SJCRH30 (cell line): ENCODE results near the gene MYO1F. TPM values are rescaled to one million over a fixed set of nuclear protein-coding genes. Genes with fewer than 3 reads are reported as not detected.
A peak's percentile ranks its signal among the peaks of the same experiment; 100 is the strongest.
"Not testable (repeated sequence)": the region's sequence is repeated elsewhere in the genome, so short reads cannot be mapped to it uniquely, and the experiment has no call there.

Experiments used
- DNase-seq, 2 experiments: peaks; one replicate each; pipeline ENCODE4 v3.0.0-alpha.2; 2015 to 2020
- H3K27ac ChIP-seq: fragments of 250-450 bp; sonication (Bioruptor Pico); 2 replicates; pipeline ENCODE4 v1.5.1; 2020; ENCODE audit warnings: mild to moderate bottlenecking, moderate library complexity
- H3K27me3 ChIP-seq: fragments of 250-450 bp; sonication (Bioruptor Pico); 2 replicates; pipeline ENCODE4 v1.5.1; 2020; ENCODE audit warnings: mild to moderate bottlenecking, moderate library complexity
- H3K36me3 ChIP-seq: fragments of 250-450 bp; sonication (Bioruptor Pico); 2 replicates; pipeline ENCODE4 v1.5.1; 2020; ENCODE audit warnings: mild to moderate bottlenecking, moderate library complexity
- H3K4me1 ChIP-seq: fragments of 250-450 bp; sonication (Bioruptor Pico); 2 replicates; pipeline ENCODE4 v1.5.1; 2020; ENCODE audit warnings: mild to moderate bottlenecking, moderate library complexity
- H3K4me3 ChIP-seq: fragments of 250-450 bp; sonication (Bioruptor Pico); 2 replicates; pipeline ENCODE4 v1.5.1; 2020; ENCODE audit warnings: mild to moderate bottlenecking, moderate library complexity
- H3K9me3 ChIP-seq: fragments of 250-450 bp; sonication (Bioruptor Pico); replicated peaks from 2 replicates; pipeline ENCODE4 v1.5.1; 2020; ENCODE audit warnings: mild to moderate bottlenecking, moderate library complexity
- total RNA-seq: library from RNA; depleted of rRNA; stranded (reverse); fragments of >200 nt; shearing (Covaris generic); gene quantifications from 2 replicates; pipeline ENCODE4 v1.2.3, GENCODE V29; 2014

The MYO1F gene
- total RNA-seq, 1 experiment from 2014 or later: 0.04 TPM

- H3K27me3 ChIP-seq: no peaks in the 10 kb centered on the region
- H3K4me3 ChIP-seq: no peak overlapping the region
These were observed 48.7 kb downstream of the MYO1F start for GRCh38 chr19:8528500-8528899.

DNA sequence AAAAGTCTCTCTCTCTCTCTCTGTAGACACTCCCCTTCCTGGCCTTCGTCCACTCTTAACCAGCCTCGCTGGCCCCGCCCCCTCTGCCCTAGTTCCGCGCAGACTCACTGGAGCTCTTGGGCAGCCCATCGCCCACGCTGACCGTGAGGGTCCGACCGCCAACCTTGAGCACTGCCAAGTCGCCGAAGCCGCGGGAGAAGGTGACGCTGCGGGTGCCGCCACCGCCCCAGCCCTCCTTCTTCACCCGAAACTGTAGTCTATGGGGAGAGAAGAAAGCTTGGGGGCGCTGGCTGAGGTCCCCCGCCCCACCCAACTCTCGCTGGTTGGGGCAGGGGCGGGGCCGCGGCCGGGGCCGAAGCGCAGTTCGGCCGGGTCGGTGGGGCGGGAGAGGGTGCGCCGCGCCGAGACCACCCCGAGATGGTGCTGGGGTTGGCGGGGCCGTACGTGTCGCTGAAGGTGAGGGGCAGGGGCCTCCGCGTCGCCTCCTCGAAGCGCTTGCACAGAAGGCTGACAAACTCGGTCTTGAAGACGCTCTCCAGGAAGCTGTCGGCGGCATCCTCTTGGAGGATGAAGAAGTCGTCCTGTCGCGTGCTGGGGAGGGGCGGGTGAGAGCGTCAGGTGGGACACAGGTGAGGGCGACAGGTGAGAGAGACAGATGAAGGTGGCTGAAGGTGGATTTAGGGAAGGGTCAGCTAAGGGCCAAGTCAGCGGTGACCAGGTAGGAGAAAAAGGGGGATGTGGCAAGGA is 50.7 kb downstream of the MYO1F start:
- no peaks in the 10 kb centered on the region for H3K4me1 ChIP-seq
- H3K9me3 ChIP-seq: no peaks in the 10 kb centered on the region
- DNase-seq: peak; percentile 81 to 84
- peak overlapping the region; percentile 76 for H3K27ac ChIP-seq
- peak overlapping the region; percentile 56 for H3K4me3 ChIP-seq
- H3K36me3 ChIP-seq: no peaks in the 10 kb centered on the region
- no peaks in the 10 kb centered on the region for H3K27me3 ChIP-seq

More at GRCh38 chr19:8528500-8528899, 48.7 kb downstream of the MYO1F start:
- DNase-seq: no peak
- no peaks in the 10 kb centered on the region for H3K4me1 ChIP-seq
- no peak overlapping the region for H3K27ac ChIP-seq
- H3K36me3 ChIP-seq: no peaks in the 10 kb centered on the region
- no peaks in the 10 kb centered on the region for H3K9me3 ChIP-seq

- Histone ChIP-seq H3K36me3 (no peaks in the 10 kb centered on the region), H3K27me3 (no peaks in the 10 kb centered on the region), H3K4me1 (no peaks in the 10 kb centered on the region), H3K27ac (no peak overlapping the region), H3K9me3 (no peaks in the 10 kb centered on the region), H3K4me3 (peak overlapping the region; percentile 38)
- DNase-seq: no peak
These were observed 51.9 kb downstream of the MYO1F start for GRCh38 chr19:8525401-8525684.

DNA sequence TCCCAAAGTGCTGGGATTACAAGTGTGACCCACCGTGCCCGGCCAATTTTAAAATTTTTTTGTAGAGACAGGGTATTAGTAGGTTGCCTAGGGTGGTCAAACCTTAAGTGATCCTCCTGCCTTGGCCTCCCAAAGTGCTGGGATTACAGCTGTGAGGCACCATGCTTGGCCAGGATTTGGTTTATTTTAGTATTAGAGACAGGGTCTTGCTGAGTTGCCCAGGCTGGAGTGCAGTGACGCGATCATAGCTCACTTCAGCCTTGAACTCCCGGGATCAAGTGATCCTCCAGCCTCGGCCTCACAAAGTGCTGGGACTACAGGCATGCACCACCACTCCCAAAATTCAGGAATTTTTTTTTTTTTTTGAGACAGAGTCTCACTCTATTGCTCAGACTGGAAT is 57.9 kb downstream of the MYO1F start:
- DNase-seq: no peak
- H3K4me1 ChIP-seq: no peaks in the 10 kb centered on the region
- no peaks in the 10 kb centered on the region for H3K36me3 ChIP-seq
- no peaks in the 10 kb centered on the region for H3K27me3 ChIP-seq
- H3K9me3 ChIP-seq: no peaks in the 10 kb centered on the region
- no peak overlapping the region for H3K4me3 ChIP-seq
- H3K27ac ChIP-seq: no peak overlapping the region

GRCh38 chr19:8518536-8518935 is 58.7 kb downstream of the MYO1F start:
- Histone ChIP-seq H3K4me3 (no peak overlapping the region), H3K9me3 (no peaks in the 10 kb centered on the region), H3K27me3 (no peaks in the 10 kb centered on the region), H3K36me3 (no peaks in the 10 kb centered on the region), H3K4me1 (no peaks in the 10 kb centered on the region), H3K27ac (no peak overlapping the region)
- no peak for DNase-seq

GRCh38 chr19:8517551-8518442 is 59.4 kb downstream of the MYO1F start:
- Histone ChIP-seq H3K4me1 (no peaks in the 10 kb centered on the region), H3K27me3 (no peaks in the 10 kb centered on the region), H3K27ac (no peak overlapping the region), H3K4me3 (no peak overlapping the region), H3K36me3 (no peaks in the 10 kb centered on the region), H3K9me3 (no peaks in the 10 kb centered on the region)
- DNase-seq: no peak

DNA sequence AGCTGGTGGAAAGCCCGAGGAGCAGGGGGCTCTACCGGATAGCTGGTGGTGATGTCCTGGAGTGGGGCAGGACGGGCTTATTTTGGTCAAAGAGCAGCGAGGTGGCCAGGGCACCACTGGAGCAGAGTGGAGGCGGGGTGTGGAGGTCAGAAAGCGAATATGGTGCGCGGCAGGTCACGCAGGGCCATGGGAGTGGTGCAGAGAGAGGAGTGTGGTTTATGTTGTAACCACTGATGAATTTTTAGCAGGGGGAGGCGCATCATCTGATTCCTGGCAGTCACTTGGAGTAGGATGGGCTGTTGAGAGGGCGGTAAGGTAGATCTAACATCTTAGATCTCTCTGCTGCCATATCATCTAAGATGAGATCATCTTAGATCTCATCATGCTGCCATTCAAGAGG is 61.9 kb downstream of the MYO1F start:
- no peaks in the 10 kb centered on the region for H3K27me3 ChIP-seq
- H3K4me3 ChIP-seq: no peak overlapping the region
- no peaks in the 10 kb centered on the region for H3K9me3 ChIP-seq
- no peak for DNase-seq
- H3K36me3 ChIP-seq: no peaks in the 10 kb centered on the region
- no peaks in the 10 kb centered on the region for H3K4me1 ChIP-seq
- no peak overlapping the region for H3K27ac ChIP-seq

GRCh38 chr19:8514505-8515009 is 62.7 kb downstream of the MYO1F start:
- H3K4me3 ChIP-seq: peak overlapping the region; percentile 96
- not testable (repeated sequence) for H3K27ac ChIP-seq, DNase-seq, H3K4me1 ChIP-seq, H3K36me3 ChIP-seq, H3K9me3 ChIP-seq, H3K27me3 ChIP-seq

DNA sequence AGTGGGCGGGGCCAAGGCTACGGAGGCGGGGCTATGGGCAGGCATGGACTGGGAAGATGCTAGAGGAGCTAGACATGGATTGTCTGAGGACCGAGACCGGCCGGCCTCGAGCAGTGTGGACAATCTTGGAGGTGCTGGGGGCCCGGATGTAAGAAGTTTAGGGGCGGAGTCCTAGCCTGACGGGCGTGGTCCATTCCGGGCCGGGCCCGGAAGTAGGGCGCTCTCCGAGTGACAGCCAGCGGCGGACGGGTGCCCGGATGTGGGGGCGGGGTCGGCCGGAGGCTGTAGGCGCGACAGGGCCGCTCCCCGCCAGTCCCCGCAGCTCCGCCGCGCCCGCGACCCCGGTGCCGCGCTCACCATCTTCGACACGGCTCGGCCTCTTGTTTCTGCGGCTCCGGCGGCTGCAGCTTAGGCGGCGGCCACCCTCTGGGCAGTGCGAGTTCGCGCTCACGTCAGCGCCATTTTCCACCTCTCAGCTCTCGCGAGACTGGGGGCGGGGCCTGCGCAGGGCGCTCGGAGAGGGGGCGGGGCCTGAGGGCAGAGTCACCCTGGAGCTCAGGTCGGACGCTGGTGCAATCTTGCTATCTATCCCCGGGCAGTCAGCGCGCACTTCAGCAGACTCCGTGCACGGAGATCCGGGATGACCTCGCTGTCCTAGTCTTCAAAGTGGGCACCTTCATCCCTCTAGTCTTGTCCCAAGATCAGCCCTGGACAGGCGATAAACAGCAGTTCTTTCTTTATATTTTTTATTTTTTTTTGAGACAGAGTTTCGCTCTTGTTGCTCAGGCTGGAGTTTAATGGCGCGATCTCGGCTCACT is 63.3 kb downstream of the MYO1F start, which contains the start of gene ZNF414:
Gene ZNF414, minus strand, starts transcription at position 481 of the 818 bp plus-strand sequence. Its CDS starts 121 bp downstream, at position 360.
- Histone ChIP-seq H3K36me3 (no peaks in the 10 kb centered on the region), H3K4me3 (peak within 1 kb of the TSS; percentile 96), H3K9me3 (no peaks in the 10 kb centered on the region)

GRCh38 chr19:8513036-8513686 is 64.1 kb downstream of the MYO1F start:
- Histone ChIP-seq H3K27ac (peak overlapping the region; percentile 96), H3K4me1 (no peaks in the 10 kb centered on the region), H3K4me3 (peak overlapping the region; percentile 96), H3K9me3 (no peaks in the 10 kb centered on the region), H3K36me3 (no peaks in the 10 kb centered on the region), H3K27me3 (no peaks in the 10 kb centered on the region)
- no peak for DNase-seq

More for the DNA sequence above, 63.3 kb downstream of the MYO1F start, which contains the start of gene ZNF414:
- Histone ChIP-seq H3K27me3 (no peaks in the 10 kb centered on the region), H3K27ac (peak within 1 kb of the TSS; percentile 96), H3K4me1 (no peaks in the 10 kb centered on the region)
- DNase-seq: peak; percentile 96 to 97

- Histone ChIP-seq H3K36me3 (no peaks in the 10 kb centered on the region), H3K27me3 (no peaks in the 10 kb centered on the region), H3K27ac (no peak overlapping the region), H3K4me1 (no peaks in the 10 kb centered on the region), H3K4me3 (no peak overlapping the region), H3K9me3 (no peaks in the 10 kb centered on the region)
- peak; percentile 30 to 39 for DNase-seq
These were observed 64.9 kb downstream of the MYO1F start for GRCh38 chr19:8512115-8512967.

DNA sequence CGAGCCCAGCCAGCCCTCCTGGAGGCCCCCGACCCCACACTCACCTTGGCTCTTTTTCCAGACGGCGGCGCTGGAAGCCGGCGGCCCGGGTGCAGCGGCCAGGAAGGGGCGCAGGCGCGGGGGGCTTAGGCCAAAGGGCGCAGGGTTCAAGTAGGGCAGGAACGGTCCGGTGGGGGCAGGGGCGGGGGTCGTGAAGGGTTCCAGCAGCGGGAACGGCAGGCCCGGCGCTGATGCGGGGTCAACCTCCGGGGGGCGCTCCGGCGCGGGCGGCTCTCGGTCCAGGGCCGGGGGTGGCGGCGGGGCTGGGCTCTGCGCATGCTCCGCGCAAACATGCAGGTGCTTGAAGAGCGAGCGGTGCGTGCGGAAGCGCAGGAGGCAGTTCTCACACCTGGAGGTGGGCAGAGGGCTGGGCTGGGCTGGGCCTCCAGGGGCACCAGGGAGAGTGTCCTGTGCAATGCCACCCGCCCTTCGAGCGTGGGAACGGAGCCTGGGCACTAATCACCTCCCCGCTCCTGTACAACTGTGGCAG is 65.6 kb downstream of the MYO1F start:
- Histone ChIP-seq H3K4me3 (no peak overlapping the region), H3K36me3 (no peaks in the 10 kb centered on the region)

DNA sequence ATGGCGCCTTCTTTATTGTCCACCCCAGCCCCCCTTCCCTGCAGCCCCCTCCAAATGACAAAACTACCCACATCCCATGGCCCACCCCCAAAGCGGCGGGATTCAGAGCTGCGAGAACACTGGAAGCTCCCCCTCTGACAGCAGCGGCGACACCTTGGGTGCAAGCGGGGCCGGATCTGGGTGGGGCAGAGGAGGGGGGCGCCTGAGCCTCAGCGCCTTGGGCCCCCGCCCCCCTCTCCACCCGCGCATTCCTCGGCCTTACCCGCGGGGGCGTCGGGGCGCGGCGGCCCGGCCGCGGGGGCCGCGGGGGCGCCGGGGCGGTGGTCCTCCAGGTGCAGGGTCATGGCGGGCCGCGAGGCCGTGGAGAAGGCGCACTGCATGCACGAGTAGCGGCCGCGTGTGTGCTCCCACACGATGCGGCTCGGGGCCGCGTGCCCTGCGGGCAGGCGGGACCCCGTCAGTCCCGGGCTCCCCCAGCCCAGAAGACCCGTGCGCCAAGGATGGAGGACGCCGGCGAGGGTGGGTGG is 66.6 kb downstream of the MYO1F start:
- Histone ChIP-seq H3K4me1 (no peaks in the 10 kb centered on the region), H3K27me3 (no peaks in the 10 kb centered on the region)

More for the DNA sequence above, 65.6 kb downstream of the MYO1F start:
- Histone ChIP-seq H3K27ac (no peak overlapping the region), H3K4me1 (no peaks in the 10 kb centered on the region), H3K27me3 (no peaks in the 10 kb centered on the region), H3K9me3 (no peaks in the 10 kb centered on the region)
- DNase-seq: no peak

More for the DNA sequence above, 66.6 kb downstream of the MYO1F start:
- Histone ChIP-seq H3K36me3 (no peaks in the 10 kb centered on the region), H3K4me3 (no peak overlapping the region), H3K9me3 (no peaks in the 10 kb centered on the region), H3K27ac (no peak overlapping the region)
- DNase-seq: no peak
